GM19468 (cell line): ENCODE measurements around the gene C16orf54.
"Not testable (repeated sequence)": the region's sequence is repeated elsewhere in the genome, so short reads cannot be mapped to it uniquely, and the experiment has no call there.

ENCODE experiments used
- ATAC-seq: cut with Tn5 transposase; IDR thresholded peaks from one replicate; pipeline ENCODE4 v1.9.1; 2021; ENCODE audit warnings: mild to moderate bottlenecking, moderate library complexity, moderate number of reproducible peaks; ENCODE audit not compliant: unreplicated experiment; ENCODE audit errors: extremely low read depth

The C16orf54 gene

GRCh38 chr16:29714396-29714795, 31.4 kb downstream of the C16orf54 start:
- no peak for ATAC-seq

GRCh38 chr16:29712809-29713208, 33.0 kb downstream of the C16orf54 start:
- no peak for ATAC-seq

- ATAC-seq, result no peak
These were observed 35.3 kb downstream of the C16orf54 start for GRCh38 chr16:29710227-29711219.

GRCh38 chr16:29709657-29710056, 36.1 kb downstream of the C16orf54 start:
- ATAC-seq, result not testable (repeated sequence)

- no peak for ATAC-seq
These were observed 36.7 kb downstream of the C16orf54 start for GRCh38 chr16:29708917-29709600.

GRCh38 chr16:29707160-29707559, 38.6 kb downstream of the C16orf54 start:
- not testable (repeated sequence) for ATAC-seq

GRCh38 chr16:29705030-29705429, 40.8 kb downstream of the C16orf54 start:
- ATAC-seq, result no peak

GRCh38 chr16:29702269-29702668, 43.5 kb downstream of the C16orf54 start:
- ATAC-seq, result no peak

- ATAC-seq, result no peak
These were observed 44.6 kb downstream of the C16orf54 start for GRCh38 chr16:29701214-29701555.

- no peak for ATAC-seq
These were observed 45.4 kb downstream of the C16orf54 start for GRCh38 chr16:29700253-29700987.

GRCh38 chr16:29699324-29700219, 46.2 kb downstream of the C16orf54 start:
- ATAC-seq, result no peak

- no peak for ATAC-seq
These were observed 47.1 kb downstream of the C16orf54 start for GRCh38 chr16:29698484-29699323.

- no peak for ATAC-seq
These were observed 47.7 kb downstream of the C16orf54 start for GRCh38 chr16:29698042-29698441.

GRCh38 chr16:29697391-29697790, 48.4 kb downstream of the C16orf54 start:
- ATAC-seq, result no peak

- ATAC-seq, result no peak
These were observed 48.9 kb downstream of the C16orf54 start for GRCh38 chr16:29696881-29697331.

- ATAC-seq, result not testable (repeated sequence)
These were observed 50.1 kb downstream of the C16orf54 start for GRCh38 chr16:29695675-29696074.

- no peak for ATAC-seq
These were observed 51.2 kb downstream of the C16orf54 start for GRCh38 chr16:29694384-29695195.

GRCh38 chr16:29692606-29693005, 53.2 kb downstream of the C16orf54 start:
- ATAC-seq, result not testable (repeated sequence)
